A549 treated with RU486 at 1 μM for 4 hours (cell line): ENCODE measurements around the gene RPL22. TPM values are rescaled to one million over a fixed set of nuclear protein-coding genes. Genes with fewer than 3 reads are reported as not detected.

ENCODE experiments used
- total RNA-seq: library from RNA; stranded (reverse); fragments of 200-300 nt; extraction: Qiagen RNA extraction; gene quantifications from 5 replicates; pipeline ENCODE4 v1.2.3, GENCODE V29; 2022; ENCODE audit warnings: low read depth

The RPL22 gene
- total RNA-seq, result 335 to 538 TPM (median 423 TPM) in 5 replicates

GRCh38 chr1:6199298-6200187 lies at the start of gene RPL22:
TSS of gene RPL22 (minus strand) at chr1:6199595. CDS start at chr1:6199573, 22 bp downstream.

GRCh38 chr1:6243993-6244392 lies 44.6 kb upstream of the RPL22 start, which contains the start of gene HES3:
TSS of gene HES3 (plus strand) at chr1:6244179. CDS start at chr1:6244366, 187 bp downstream.

GRCh38 chr1:6205849-6206519 lies 6.6 kb upstream of the RPL22 start, which contains the start of gene RNF207:
TSS of gene RNF207 (plus strand) at chr1:6206119. CDS start at chr1:6206536, 417 bp downstream.

GRCh38 chr1:6180268-6180706 lies 19.1 kb downstream of the RPL22 start, which contains the start of gene CHD5:
TSS of gene CHD5 (minus strand) at chr1:6180321. CDS start at chr1:6180023, 298 bp downstream.

Other genes starting within 250 kb of the RPL22 start
- gene NPHP4, start 207.2 kb downstream of the RPL22 start, total RNA-seq, result 3.4 to 5.5 TPM (median 5.2 TPM) in 5 replicates
- 7.0 to 11.2 TPM (median 8.4 TPM) in 5 replicates for gene KCNAB2, start 153.7 kb downstream of the RPL22 start, total RNA-seq
- gene CHD5, start 19.3 kb downstream of the RPL22 start, total RNA-seq, result 0.66 to 1.3 TPM (median 0.77 TPM) in 5 replicates
- 9.8 to 16.6 TPM (median 14.4 TPM) in 5 replicates for gene RNF207, start 6.5 kb upstream of the RPL22 start, total RNA-seq
- 45.8 to 60.5 TPM (median 56.1 TPM) in 5 replicates for gene ICMT, start 36.4 kb upstream of the RPL22 start, total RNA-seq
- not detected in 5 replicates for gene HES3, start 44.6 kb upstream of the RPL22 start, total RNA-seq
- gene GPR153, start 61.5 kb upstream of the RPL22 start, total RNA-seq, result 0.64 to 1.4 TPM (median 1.1 TPM) in 5 replicates
- gene ACOT7, start 194.2 kb upstream of the RPL22 start, total RNA-seq, result 53.5 to 77.1 TPM (median 70.0 TPM) in 5 replicates
- 2.3 to 4.7 TPM (median 4.2 TPM) in 5 replicates for gene HES2, start 220.3 kb upstream of the RPL22 start, total RNA-seq
- gene ESPN, start 225.2 kb upstream of the RPL22 start, total RNA-seq, result 0.32 to 0.61 TPM (median 0.48 TPM) in 5 replicates